Measurements from ENCODE around the gene ZBTB47.

- TF ChIP-seq, protein P1, sequence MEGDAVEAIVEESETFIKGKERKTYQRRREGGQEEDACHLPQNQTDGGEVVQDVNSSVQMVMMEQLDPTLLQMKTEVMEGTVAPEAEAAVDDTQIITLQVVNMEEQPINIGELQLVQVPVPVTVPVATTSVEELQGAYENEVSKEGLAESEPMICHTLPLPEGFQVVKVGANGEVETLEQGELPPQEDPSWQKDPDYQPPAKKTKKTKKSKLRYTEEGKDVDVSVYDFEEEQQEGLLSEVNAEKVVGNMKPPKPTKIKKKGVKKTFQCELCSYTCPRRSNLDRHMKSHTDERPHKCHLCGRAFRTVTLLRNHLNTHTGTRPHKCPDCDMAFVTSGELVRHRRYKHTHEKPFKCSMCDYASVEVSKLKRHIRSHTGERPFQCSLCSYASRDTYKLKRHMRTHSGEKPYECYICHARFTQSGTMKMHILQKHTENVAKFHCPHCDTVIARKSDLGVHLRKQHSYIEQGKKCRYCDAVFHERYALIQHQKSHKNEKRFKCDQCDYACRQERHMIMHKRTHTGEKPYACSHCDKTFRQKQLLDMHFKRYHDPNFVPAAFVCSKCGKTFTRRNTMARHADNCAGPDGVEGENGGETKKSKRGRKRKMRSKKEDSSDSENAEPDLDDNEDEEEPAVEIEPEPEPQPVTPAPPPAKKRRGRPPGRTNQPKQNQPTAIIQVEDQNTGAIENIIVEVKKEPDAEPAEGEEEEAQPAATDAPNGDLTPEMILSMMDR (IDR thresholded peaks at IDR 0.05; ENCODE audit: borderline replicate concordance, extremely low read depth, low read length, poor library complexity, severe bottlenecking): no peak
- no peak for TF ChIP-seq EZH2 (IDR thresholded peaks at IDR 0.05; ENCODE audit: borderline replicate concordance, low read depth, low read length, severe bottlenecking)
These were observed 50.8 kb downstream of the ZBTB47 start for GRCh38 chr3:42704136-42704841.

All from DND-41 (cell line).